GM18499 (cell line): ENCODE measurements around the gene CTPS1.

Experiments used
- ATAC-seq: cut with Tn5 transposase; IDR thresholded peaks from one replicate; pipeline ENCODE4 v1.9.1; 2021; ENCODE audit warnings: moderate number of reproducible peaks; ENCODE audit not compliant: insufficient read depth, unreplicated experiment

CTPS1 gene

DNA sequence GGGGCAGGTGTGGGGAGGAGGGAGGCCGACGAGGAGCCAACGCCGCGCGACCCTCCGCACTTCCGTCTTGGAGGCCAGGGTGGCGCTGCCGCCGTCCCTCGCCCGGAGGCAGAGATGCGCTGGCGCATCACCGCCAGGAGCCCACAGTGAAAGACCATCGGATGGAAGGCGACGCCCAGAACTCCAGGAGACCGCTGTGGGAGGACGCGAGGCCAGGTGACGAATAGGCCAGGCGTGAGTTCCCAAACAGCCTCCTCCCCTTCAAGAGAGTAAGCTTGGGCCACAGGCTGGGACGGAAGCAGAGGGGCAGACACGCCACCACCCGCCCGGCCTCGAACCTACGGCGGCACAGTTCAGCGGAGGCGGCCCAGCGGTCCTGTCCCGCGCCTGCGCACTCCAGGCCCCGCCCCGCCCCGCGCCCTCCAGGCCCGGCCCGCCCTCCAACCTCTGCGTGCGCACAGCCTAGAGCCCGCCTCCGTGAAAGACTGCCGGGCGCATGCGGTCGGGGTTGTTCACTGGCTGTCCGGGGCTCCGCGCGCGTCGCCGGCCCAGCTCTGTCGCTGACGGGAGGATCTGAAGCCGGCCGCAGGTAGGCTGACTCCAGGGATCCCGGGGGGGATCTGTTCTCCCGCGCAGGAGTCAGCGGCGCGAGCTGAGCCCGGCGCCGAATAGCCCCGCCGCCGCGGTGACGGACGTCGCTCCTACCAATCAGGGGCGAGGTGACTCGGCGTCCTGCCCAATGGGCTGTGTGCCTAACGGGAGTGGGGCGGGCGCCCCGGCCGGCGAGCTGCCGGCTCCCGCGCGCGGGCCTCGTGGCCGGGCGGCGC, at the start of gene CTPS1:
CTPS1 (plus strand) TSS at position 456 of the 827 bp plus-strand sequence. CDS start 3,595 bp downstream, outside the sequence.
- peak; percentile 57 for ATAC-seq

DNA sequence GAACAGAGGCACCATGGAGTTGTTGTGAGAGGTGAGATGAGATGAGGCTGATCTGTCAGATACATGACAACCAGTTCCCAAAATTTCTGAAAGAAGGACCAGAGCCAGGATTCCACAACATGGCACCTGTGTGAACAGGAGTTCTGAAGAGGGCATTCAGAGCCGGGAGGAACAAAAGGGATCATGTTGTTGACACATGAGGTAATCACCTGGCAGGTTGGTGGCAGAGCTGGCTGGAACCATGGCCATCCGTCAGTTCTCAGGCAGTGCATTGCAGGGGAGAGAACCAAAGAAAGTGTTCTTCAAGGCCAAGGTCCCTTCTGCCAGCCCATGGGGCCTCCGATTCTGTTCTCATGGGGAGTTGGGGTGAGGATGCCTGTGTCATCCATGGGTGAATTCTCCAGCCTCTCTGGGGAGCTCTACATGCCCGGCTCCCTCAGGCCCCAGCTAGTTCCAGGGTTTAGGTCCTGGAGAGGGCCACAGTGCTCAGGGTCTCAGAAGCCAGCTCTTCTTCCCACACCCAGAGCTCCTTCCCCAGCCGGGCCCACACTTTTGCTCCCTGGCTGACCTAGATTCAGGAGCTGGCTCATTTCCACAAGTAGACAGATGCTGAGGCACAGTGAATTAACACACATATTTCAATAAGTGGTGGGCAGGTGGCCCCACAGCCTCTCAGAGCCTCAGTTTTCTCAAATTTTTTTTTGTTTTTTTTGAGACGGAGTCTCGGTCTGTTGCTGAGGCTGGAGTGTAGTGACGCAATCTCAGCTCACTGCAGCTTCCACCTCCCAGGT, 49.1 kb upstream of the CTPS1 start:
- no peak for ATAC-seq

- no peak for ATAC-seq
Measured at GRCh38 chr1:40931601-40932000, 47.9 kb upstream of the CTPS1 start.

DNA sequence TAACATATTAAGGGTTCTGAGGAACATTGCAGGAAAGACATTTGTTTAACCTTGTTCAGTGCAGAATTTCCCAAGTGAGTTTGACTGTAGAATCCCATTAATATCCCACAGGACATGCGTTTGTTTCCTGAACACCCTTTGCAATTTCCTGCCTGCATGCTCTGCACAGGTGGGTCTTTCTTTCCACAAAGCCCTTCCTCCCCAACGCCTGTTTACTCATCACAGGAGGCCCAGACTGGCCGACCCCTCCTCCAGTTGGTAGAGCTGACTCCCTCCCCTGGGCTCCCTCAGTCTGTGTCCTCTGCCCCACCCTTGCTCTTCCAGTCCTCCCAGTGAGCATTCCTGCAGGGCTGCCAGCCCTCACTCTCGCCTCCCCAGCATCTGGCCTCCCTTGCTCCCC, 47.5 kb upstream of the CTPS1 start:
- no peak for ATAC-seq

GRCh38 chr1:40936931-40937339, 42.6 kb upstream of the CTPS1 start:
- no peak for ATAC-seq

DNA sequence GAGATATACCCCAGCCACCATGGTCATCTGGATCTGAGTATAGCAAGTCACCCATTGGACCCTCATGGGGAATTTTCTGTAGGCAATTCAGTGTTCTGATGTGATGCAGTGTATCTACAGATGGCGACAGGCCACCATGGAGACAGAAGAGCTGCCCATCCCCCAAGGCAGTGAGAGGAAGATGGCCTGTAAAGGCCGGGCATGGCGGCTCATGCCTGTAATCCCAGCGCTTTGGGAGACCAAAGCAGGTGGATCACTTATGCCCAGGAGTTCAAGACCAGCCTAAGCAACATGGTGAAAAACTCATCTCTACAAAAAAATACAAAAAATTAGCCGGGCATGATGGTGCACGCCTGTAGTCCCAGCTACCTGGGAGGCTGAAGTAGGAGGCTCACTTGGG, 41.1 kb upstream of the CTPS1 start:
- no peak for ATAC-seq

DNA sequence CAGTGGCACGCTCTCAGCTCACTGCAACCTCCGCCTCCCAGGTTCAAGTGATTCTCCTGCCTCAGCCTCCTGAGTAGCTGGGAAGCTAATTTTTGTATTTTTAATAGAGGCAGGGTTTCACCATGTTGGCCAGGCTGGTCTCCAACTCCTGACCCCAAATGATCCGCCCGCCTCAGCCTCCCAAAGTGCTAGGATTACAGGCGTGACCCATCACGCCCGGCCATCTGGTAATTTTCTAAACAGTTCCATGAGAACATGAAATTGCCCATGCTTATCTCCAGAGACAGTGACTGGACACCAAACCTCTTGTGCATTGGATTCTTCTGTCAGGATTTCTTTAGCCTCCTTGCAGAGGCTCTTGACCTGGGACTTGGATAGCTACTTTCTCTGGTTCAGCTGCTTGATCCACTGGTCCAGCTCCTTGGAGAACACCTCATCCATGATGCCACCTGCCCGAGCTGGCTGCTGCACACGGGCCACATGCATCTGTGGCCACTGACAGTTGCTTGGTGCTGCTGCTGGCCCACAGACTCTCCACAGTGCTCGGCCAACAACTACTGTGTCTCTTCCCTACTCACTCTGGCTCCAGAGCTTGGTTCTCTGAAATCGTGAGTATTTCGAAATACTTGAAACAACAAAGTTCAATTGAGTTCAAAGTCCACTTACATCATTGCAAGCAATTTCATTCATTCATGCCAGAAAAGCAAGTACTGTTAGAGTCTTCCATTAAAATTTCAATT, 40.0 kb upstream of the CTPS1 start:
- ATAC-seq, result no peak

DNA sequence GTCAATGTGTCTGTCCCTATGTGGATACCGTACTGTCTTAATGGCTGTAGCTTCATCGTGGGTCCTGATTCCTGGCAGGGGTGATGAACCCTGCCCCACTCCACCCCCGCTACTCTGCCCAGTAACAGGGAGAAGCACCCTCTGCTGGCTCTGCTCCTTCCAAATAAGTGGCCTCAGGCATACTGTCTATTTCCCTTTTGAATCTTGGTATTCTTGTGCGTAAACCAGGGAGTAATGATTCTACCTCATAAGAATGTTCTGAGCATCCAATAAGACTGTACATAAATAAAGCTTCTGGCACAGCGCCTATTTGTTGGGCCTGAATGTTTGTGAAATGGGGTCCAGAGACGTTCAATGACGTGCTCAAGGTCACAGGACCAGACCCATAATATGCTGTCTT, 35.2 kb upstream of the CTPS1 start:
- ATAC-seq, result no peak

- ATAC-seq, result no peak
Measured at GRCh38 chr1:40944841-40945430, 34.6 kb upstream of the CTPS1 start.

DNA sequence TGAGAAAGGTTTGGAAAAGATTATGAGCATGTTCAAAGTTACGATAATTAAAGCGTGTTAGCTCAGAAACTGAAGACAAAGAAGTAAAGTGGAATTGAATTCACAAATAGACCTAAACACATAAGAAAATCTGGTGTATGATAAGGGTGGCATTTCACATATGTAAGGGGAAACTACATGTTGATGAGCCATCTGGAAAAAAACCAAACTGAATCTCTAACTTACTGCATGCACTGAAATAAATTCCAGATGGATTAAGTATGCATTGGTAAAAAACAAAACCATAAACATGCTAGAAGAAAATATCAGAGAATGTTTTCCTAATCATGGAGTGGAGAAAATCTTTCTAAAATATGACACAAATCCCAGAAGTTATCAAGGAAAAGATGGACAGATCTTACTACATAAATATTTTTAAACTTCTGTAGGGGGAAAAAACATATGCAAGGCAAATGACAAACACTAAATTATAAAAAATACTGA, 34.0 kb upstream of the CTPS1 start:
- ATAC-seq, result no peak

DNA sequence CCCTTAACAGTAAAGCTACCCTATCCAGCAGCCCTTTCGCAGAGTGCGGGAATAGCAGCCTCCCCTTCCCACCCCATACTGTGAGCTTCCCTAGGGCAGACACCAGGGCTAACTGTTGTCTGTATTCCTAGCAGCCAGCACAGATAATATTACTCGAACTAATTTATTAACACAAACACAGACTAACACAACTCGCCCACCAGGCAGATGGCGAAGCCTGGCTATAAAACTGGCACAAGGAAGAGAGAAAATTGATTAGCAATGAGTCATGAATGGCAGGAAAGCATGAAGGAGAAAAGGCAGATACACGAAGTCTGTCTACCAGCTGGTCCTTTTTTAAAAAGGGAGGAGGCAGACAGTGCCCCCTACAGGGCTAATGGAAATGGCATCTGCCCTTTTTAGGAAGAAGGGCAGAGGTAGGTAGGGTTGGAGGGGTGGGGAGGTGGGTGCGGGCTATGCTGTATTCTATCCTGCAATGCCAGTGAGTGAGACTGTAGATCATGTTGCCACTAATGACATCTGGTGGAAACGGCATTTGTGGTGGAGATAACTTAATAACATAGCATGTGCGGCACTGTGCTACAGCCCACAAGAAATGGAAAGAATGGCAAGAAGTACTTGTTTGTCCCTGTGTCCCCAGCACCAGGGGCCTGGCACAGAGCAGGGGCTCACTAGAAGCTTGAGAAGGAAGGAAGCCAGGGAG, 30.6 kb upstream of the CTPS1 start:
- ATAC-seq, result no peak

DNA sequence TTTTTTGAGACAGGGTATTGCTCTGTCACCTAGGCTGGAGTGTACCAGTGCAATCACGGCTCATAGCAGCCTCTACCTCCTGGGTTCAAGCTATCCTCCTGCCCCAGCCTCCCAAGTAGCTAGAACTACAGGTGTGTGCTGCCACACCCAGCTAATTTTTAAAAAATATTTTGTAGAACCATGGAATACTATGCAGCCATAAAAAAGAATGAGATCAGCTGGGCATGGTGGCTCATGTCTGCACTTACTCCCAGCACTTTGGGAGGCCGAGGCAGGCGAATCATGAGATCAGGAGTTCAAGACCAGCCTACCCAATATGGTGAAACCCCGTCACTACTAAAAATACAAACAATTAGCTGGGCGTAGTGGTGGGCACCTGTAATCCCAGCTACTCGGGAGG, 29.9 kb upstream of the CTPS1 start:
- no peak for ATAC-seq

DNA sequence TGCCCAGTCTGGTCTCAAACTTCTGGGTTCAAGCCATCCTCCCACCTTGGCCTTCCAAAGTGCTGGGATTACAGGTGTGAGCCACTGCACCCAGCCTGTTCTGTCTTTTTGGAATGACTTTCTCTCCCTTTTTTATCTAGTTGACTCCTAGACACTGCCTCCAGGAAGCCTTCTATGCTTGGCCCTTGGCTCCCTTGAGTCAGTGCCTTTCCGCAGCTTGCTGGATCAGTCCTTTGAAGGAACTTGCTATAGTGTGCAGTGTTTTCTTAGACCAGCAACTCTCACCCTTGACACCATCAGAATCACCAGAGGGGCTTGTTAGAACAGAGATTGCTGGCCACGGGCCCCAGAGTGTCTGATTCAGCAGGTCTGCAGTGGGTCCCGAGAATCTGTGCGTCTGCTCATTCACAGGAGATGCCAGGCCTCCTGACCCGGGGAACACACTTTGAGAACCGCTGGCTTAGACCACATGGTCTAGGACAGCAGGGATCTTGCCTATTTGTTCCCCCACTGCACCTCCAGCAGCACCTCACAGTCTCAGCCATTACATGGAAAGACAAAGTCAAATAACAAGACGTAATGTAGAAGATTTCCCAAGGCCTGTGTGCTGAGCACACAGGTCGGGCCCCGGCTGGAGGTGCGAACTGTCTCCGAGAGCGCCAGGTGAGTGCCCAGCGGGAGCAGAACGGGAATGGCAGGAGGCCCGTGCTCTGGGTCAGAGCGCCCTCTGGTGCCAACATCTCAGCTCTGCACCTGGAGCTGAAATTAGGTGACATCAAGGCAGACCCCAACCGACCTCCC, 27.4 kb upstream of the CTPS1 start:
- ATAC-seq, result no peak

- ATAC-seq, result no peak
Measured at GRCh38 chr1:40952744-40953315, 26.7 kb upstream of the CTPS1 start.

GRCh38 chr1:40954626-40955025, 24.9 kb upstream of the CTPS1 start:
- ATAC-seq, result no peak

- ATAC-seq, result no peak
Measured at GRCh38 chr1:40955266-40955665, 24.2 kb upstream of the CTPS1 start.

DNA sequence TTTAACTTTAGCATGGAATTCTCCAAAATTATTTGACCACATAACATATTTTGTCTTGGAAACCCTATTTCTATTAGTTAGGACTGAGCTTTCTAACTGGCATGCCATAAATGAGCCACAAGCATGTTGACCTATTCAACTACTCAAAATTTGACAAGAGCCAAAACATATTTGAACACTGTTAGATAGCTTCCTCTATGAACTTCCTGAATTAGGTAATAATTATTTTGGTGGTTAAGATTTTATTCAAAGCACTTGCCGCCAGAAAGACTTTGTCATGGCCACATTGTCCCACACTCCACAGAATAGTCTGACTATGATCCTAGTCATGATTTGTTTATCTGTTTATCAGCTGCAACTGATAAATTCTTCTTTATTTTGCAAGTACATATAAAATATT, 23.1 kb upstream of the CTPS1 start:
- ATAC-seq, result no peak

GRCh38 chr1:40958210-40958609, 21.3 kb upstream of the CTPS1 start:
- no peak for ATAC-seq

GRCh38 chr1:40965531-40965930, 14.0 kb upstream of the CTPS1 start:
- ATAC-seq, result no peak
